ENCODE measurements around the gene OSTF1.

DNA sequence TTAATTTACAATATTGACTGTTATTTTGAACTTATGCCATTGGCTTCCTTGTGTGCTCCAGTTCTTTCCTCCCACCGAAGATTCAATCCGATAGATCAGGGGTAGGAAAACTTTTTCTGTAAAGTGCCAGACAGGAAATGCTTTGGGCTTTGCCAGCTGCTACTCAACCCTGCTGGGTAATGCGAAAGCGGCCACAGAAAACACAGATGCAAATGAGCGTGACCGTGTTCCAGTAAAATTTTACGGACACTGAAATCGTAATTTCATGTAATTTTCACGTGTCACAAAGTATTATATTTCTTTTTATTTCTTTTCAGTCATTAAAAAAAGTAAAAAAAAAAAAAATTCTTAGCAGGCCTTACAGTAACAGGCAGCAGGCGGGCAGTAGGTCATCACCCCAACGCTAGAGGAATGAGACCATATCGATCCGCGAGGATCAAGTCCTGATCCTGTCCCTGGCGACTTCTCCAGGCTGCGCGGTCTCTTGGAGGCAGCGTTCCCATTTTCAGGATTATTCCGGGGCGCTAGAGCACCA, 958 bp upstream of the OSTF1 start:
- no peak for TF ChIP-seq SUZ12 (IDR thresholded peaks at IDR 0.05; ENCODE audit: extremely low read depth, insufficient read depth, insufficient read length)
- no peak for TF ChIP-seq YY1 (IDR thresholded peaks at IDR 0.05; ENCODE audit: insufficient read depth, insufficient read length)
- TF ChIP-seq ZNF274 (IDR thresholded peaks at IDR 0.05; ENCODE audit: low read depth, low read length) = no peak
